Loucy (cell line): ENCODE results near the gene OR2H2.

Experiments
- EZH2phosphoT487 ChIP-seq: fragments of 200-600 bp; IDR thresholded peaks from 2 replicates; pipeline ENCODE4 v1.6.1; 2018; ENCODE audit warnings: antibody characterized with exemption, mild to moderate bottlenecking, moderate library complexity, borderline replicate concordance
- TF ChIP-seq, protein P1 (sequence below): fragments of 200-600 bp; sonication (generic); conservative IDR thresholded peaks from 2 replicates; pipeline ENCODE4 v1.5.1; 2014; ENCODE audit warnings: mild to moderate bottlenecking, antibody characterized with exemption, low read length

GRCh38 chr6:29625337-29625930, 40.5 kb downstream of the OR2H2 start:
- TF ChIP-seq, protein P1, sequence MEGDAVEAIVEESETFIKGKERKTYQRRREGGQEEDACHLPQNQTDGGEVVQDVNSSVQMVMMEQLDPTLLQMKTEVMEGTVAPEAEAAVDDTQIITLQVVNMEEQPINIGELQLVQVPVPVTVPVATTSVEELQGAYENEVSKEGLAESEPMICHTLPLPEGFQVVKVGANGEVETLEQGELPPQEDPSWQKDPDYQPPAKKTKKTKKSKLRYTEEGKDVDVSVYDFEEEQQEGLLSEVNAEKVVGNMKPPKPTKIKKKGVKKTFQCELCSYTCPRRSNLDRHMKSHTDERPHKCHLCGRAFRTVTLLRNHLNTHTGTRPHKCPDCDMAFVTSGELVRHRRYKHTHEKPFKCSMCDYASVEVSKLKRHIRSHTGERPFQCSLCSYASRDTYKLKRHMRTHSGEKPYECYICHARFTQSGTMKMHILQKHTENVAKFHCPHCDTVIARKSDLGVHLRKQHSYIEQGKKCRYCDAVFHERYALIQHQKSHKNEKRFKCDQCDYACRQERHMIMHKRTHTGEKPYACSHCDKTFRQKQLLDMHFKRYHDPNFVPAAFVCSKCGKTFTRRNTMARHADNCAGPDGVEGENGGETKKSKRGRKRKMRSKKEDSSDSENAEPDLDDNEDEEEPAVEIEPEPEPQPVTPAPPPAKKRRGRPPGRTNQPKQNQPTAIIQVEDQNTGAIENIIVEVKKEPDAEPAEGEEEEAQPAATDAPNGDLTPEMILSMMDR, result no peak
- no peak for TF ChIP-seq EZH2phosphoT487
